Parathyroid adenoma (tissue), 2 donors: Measurements from ENCODE around the gene CNKSR3.

Experiments
- H2AFZ ChIP-seq: fragments of 300-600 bp; sonication (generic); one replicate; pipeline ENCODE4 v1.7.0; 2017; ENCODE audit warnings: antibody characterized with exemption, mild to moderate bottlenecking
- H3K27ac ChIP-seq: fragments of 300-600 bp; sonication (generic); one replicate; pipeline ENCODE4 v1.7.0; 2017
- H3K27me3 ChIP-seq: fragments of 300-600 bp; sonication (generic); one replicate; pipeline ENCODE4 v1.7.0; 2017; ENCODE audit warnings: low read length; ENCODE audit not compliant: control insufficient read depth, insufficient read depth
- H3K36me3 ChIP-seq: fragments of 300-600 bp; sonication (generic); one replicate; pipeline ENCODE4 v1.7.0; 2017; ENCODE audit warnings: low read length; ENCODE audit not compliant: control insufficient read depth, insufficient read depth
- H3K4me1 ChIP-seq: fragments of 300-600 bp; sonication (generic); one replicate; pipeline ENCODE4 v1.7.0; 2017; ENCODE audit warnings: control low read depth
- H3K4me2 ChIP-seq: fragments of 300-600 bp; sonication (generic); one replicate; pipeline ENCODE4 v1.7.0; 2017; ENCODE audit warnings: low read length
- H3K4me3 ChIP-seq: fragments of 300-600 bp; sonication (generic); one replicate; pipeline ENCODE4 v1.7.0; 2017; ENCODE audit warnings: low read depth, low read length
- H3K79me2 ChIP-seq: fragments of 300-600 bp; sonication (generic); one replicate; pipeline ENCODE4 v1.7.0; 2017; ENCODE audit warnings: control low read depth
- H3K9ac ChIP-seq: fragments of 300-600 bp; sonication (generic); one replicate; pipeline ENCODE4 v1.7.0; 2017; ENCODE audit warnings: mild to moderate bottlenecking
- H3K9me3 ChIP-seq: fragments of 300-600 bp; sonication (generic); one replicate; pipeline ENCODE4 v1.7.0; 2017; ENCODE audit warnings: low read length; ENCODE audit not compliant: control insufficient read depth
- CTCF ChIP-seq: fragments of 300-600 bp; sonication (generic); IDR thresholded peaks from one replicate; pipeline ENCODE4 v1.7.0; 2017; ENCODE audit warnings: antibody characterized with exemption, mild to moderate bottlenecking
- donor health status: primary hyperparathyroidism.

CNKSR3 gene

GRCh38 chr6:154453329-154453728, 57.2 kb downstream of the CNKSR3 start:
- no peak overlapping the region for H3K27ac ChIP-seq
- H3K36me3 ChIP-seq: no peaks in the 10 kb centered on the region
- no peaks in the 10 kb centered on the region for H3K4me1 ChIP-seq
- H3K4me3 ChIP-seq: no peak overlapping the region
- TF ChIP-seq CTCF: no peak
- H3K27me3 ChIP-seq: no peaks in the 10 kb centered on the region
- H3K4me2 ChIP-seq: no peak overlapping the region
- no peaks in the 10 kb centered on the region for H3K9me3 ChIP-seq
- H2AFZ ChIP-seq: no peak overlapping the region
- H3K9ac ChIP-seq: no peak overlapping the region
- H3K79me2 ChIP-seq: peaks cover 2% of the 10 kb centered on the region

DNA sequence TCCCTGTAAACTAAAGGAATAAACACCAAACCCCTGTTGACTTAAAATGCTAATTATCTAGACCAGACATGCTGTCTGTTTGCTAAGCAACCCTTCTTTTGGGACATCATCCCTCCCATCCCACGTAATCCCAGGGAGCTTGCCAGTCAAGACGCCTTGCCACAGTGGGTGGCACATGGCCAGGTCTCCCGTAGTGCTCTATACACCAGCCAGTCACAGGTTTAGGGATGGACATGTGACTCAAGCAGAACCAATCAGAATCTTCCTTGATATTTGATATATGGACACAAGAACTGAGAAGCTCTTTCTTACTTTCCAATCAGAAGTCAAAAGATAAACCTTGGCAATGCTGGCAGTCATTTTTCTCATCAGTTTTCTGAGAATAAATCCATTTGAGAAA, 60.0 kb downstream of the CNKSR3 start:
- Histone ChIP-seq H3K4me2 (no peak overlapping the region), H3K27ac (no peak overlapping the region)

GRCh38 chr6:154448448-154449096, 61.9 kb downstream of the CNKSR3 start:
- Histone ChIP-seq H3K9me3 (no peaks in the 10 kb centered on the region), H3K4me1 (no peaks in the 10 kb centered on the region), H3K27me3 (no peaks in the 10 kb centered on the region), H3K4me2 (no peak overlapping the region), H3K36me3 (no peaks in the 10 kb centered on the region), H3K27ac (no peak overlapping the region), H3K4me3 (no peak overlapping the region), H3K79me2 (peaks cover 2% of the 10 kb centered on the region), H3K9ac (no peak overlapping the region), H2AFZ (no peak overlapping the region)
- no peak for TF ChIP-seq CTCF

More for the DNA sequence above, 60.0 kb downstream of the CNKSR3 start:
- no peak overlapping the region for H2AFZ ChIP-seq
- H3K36me3 ChIP-seq: no peaks in the 10 kb centered on the region
- H3K79me2 ChIP-seq: peaks cover 2% of the 10 kb centered on the region
- H3K27me3 ChIP-seq: no peaks in the 10 kb centered on the region
- H3K4me3 ChIP-seq: no peak overlapping the region
- H3K4me1 ChIP-seq: no peaks in the 10 kb centered on the region
- H3K9ac ChIP-seq: no peak overlapping the region
- no peak for TF ChIP-seq CTCF
- no peaks in the 10 kb centered on the region for H3K9me3 ChIP-seq

DNA sequence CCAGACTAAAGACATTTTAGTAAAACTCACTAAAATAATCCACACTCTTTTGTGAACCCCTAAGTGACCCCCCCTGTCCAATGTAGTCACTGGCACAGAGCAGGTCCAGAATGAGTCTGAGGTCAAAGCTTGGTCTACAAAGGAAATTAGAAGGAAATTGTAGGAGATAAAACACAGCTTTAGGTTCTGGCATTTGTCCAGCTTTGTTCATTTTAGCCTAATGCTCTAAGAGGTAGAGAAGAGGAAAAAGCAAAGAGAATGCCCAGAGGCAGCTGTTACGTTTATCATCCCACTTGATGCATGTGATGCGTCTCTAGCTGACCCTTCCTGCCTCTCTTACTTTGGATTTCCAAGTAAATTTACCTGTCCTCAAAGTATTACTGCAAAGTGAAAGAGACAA, 62.5 kb downstream of the CNKSR3 start:
- Histone ChIP-seq H3K4me2 (no peak overlapping the region), H2AFZ (no peak overlapping the region), H3K36me3 (no peaks in the 10 kb centered on the region), H3K4me1 (no peaks in the 10 kb centered on the region), H3K9me3 (no peaks in the 10 kb centered on the region), H3K4me3 (no peak overlapping the region), H3K9ac (no peak overlapping the region), H3K27ac (no peak overlapping the region), H3K79me2 (peaks cover 2% of the 10 kb centered on the region), H3K27me3 (no peaks in the 10 kb centered on the region)
- no peak for TF ChIP-seq CTCF

DNA sequence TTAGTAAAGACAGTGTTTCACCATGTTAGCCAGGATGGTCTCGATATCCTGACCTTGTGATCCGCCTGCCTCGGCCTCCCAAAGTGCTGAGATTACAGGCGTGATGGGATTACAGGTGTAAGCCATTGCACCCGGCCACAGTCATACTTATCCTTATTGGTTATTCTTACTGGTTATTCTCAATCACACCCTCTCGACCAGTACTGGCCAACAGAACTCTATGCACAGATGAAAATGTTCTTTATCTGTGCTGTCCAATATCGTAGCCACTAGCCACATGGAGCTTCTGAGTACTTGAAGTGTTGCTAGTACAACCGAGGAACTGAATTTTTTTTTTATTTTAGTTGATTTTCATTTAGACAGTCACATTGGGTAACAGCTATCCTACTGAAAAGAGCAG, 63.5 kb downstream of the CNKSR3 start:
- no peaks in the 10 kb centered on the region for H3K27me3 ChIP-seq
- TF ChIP-seq CTCF: no peak
- H3K27ac ChIP-seq: no peak overlapping the region
- H3K9ac ChIP-seq: no peak overlapping the region
- H3K4me2 ChIP-seq: no peak overlapping the region
- no peaks in the 10 kb centered on the region for H3K4me1 ChIP-seq
- H3K36me3 ChIP-seq: no peaks in the 10 kb centered on the region
- peaks cover under 1% of the 10 kb centered on the region for H3K79me2 ChIP-seq
- H3K4me3 ChIP-seq: no peak overlapping the region
- no peak overlapping the region for H2AFZ ChIP-seq
- H3K9me3 ChIP-seq: no peaks in the 10 kb centered on the region
